GM12878 (cell line): ENCODE measurements around the gene SBF1. TPM values are rescaled to one million over a fixed set of nuclear protein-coding genes. Genes with fewer than 3 reads are reported as not detected.

Experiments
- ATAC-seq: fragments of 200-7000 bp; cut with Tn5 transposase; 3 replicates; pipeline ENCODE4 v1.9.1; 2020; ENCODE audit warnings: mild to moderate bottlenecking, moderate library complexity
- BruUV-seq: library from RNA; stranded (reverse); fragments of 400-500 nt; replicated peaks from 2 replicates; lab custom pipeline; 2021; lab: Mats Ljungman, UMichigan
- CTCF ChIA-PET: fragments of 300-600 bp; sonication (Branson Sonifier 250); formaldehyde crosslinking; extraction: SDS; loops from one replicate; lab custom pipeline; 2021; ENCODE audit warnings: inconsistent platforms; lab: Yijun Ruan, JAX
- POLR2A ChIA-PET: fragments of 350-600 bp; formaldehyde crosslinking; extraction: SDS; loops from one replicate; lab custom pipeline; 2021; ENCODE audit warnings: inconsistent platforms; lab: Charles Lee
- RAD21 ChIA-PET: fragments of 300-600 bp; sonication (Branson Sonifier 250); formaldehyde crosslinking; loops from one replicate; lab custom pipeline; 2023; ENCODE audit warnings: antibody characterized with exemption; ENCODE audit not compliant: unreplicated experiment; lab: Charles Lee
- SMC1A ChIA-PET: fragments of 300-600 bp; sonication (Branson Sonifier 250); formaldehyde crosslinking; loops from one replicate; lab custom pipeline; 2023; ENCODE audit not compliant: unreplicated experiment, uncharacterized antibody; lab: Charles Lee
- DNase-seq: peaks from one replicate; pipeline ENCODE4 v3.0.0-alpha.2; 2011; ENCODE audit warnings: low read depth, low spot score
- FAIRE-seq: peaks from 3 replicates; lab custom pipeline; 2011; peaks lifted over from hg19 to GRCh38; lab: Jason Lieb, UNC
- H2AFZ ChIP-seq: 2 replicates; pipeline ENCODE4 v1.6.0; 2011; ENCODE audit warnings: low read depth, low read length, control low read depth; ENCODE audit not compliant: control insufficient read depth
- H3K27ac ChIP-seq: 2 replicates; pipeline ENCODE4 v1.5.1; 2011; ENCODE audit warnings: control low read depth; ENCODE audit not compliant: control insufficient read depth, insufficient read depth
- H3K27me3 ChIP-seq, 2 experiments: replicated peaks in 1 of 2; 2 replicates each; pipeline versions ENCODE4 v1.6.0 to v1.6.1; 2011; ENCODE audit warnings: low read length in 1 of 2; ENCODE audit not compliant: control insufficient read depth in 2 of 2, insufficient read depth in 2 of 2
- H3K36me3 ChIP-seq, 2 experiments: 2 replicates each; pipeline ENCODE4 v1.5.1; 2011; ENCODE audit warnings: low read length in 1 of 2; ENCODE audit not compliant: control insufficient read depth in 2 of 2, insufficient read depth in 2 of 2
- H3K4me1 ChIP-seq: 2 replicates; pipeline ENCODE4 v1.6.1; 2011; ENCODE audit warnings: mild to moderate bottlenecking, low read length, moderate library complexity, mixed read lengths; ENCODE audit not compliant: control insufficient read depth, insufficient read depth
- H3K4me2 ChIP-seq: 2 replicates; pipeline ENCODE4 v1.6.0; 2011; ENCODE audit warnings: control low read depth; ENCODE audit not compliant: control insufficient read depth, insufficient read depth
- H3K4me3 ChIP-seq: fragments of 200-600 bp; sonication (generic); 2 replicates; pipeline ENCODE4 v1.5.1; 2016
- H3K79me2 ChIP-seq: 2 replicates; pipeline ENCODE4 v1.6.0; 2011; ENCODE audit warnings: low read length; ENCODE audit not compliant: control insufficient read depth, insufficient read depth
- H3K9ac ChIP-seq: 2 replicates; pipeline ENCODE4 v1.8.0; 2011; ENCODE audit warnings: low read length, control low read depth, mixed read lengths; ENCODE audit not compliant: control insufficient read depth, insufficient read depth
- H3K9me3 ChIP-seq: replicated peaks from 3 replicates; pipeline ENCODE4 v1.5.1; 2011; ENCODE audit warnings: mild to moderate bottlenecking, low read length; ENCODE audit not compliant: control insufficient read depth, insufficient read depth
- H4K20me1 ChIP-seq: 2 replicates; pipeline ENCODE4 v1.6.0; 2011; ENCODE audit not compliant: control insufficient read depth, insufficient read depth
- EGR1 ChIP-seq, 2 experiments: IDR thresholded peaks; 1 replicate in 1 of 2; 2 replicates in 1 of 2; pipeline ENCODE4 v1.6.1; 2011 to 2012; ENCODE audit warnings: low read depth in 2 of 2, low read length in 2 of 2, borderline replicate concordance in 1 of 2, mild to moderate bottlenecking in 1 of 2, moderate library complexity in 1 of 2
- EP300 ChIP-seq, 2 experiments: fragments of 150-350 bp in 1 of 2; IDR thresholded peaks; 2 replicates each; pipeline ENCODE4 v1.6.1; 2011 to 2012; ENCODE audit warnings: low read depth in 2 of 2, low read length in 2 of 2, borderline replicate concordance in 1 of 2, improper control_type of control experiment in 1 of 2, inconsistent platforms in 1 of 2; ENCODE audit not compliant: control insufficient read depth in 1 of 2
- KDM1A ChIP-seq: fragments of 200-600 bp; sonication (generic); IDR thresholded peaks from 2 replicates; pipeline ENCODE4 v1.6.1; 2016; ENCODE audit warnings: borderline replicate concordance
- NR2C1 ChIP-seq: fragments of 450-650 bp; IDR thresholded peaks from 2 replicates; pipeline ENCODE4 v1.6.1; 2017; ENCODE audit warnings: antibody characterized with exemption, mild to moderate bottlenecking, moderate library complexity
- NR2F1 ChIP-seq: fragments of 450-650 bp; conservative IDR thresholded peaks from 2 replicates; pipeline ENCODE4 v1.6.1; 2017; ENCODE audit warnings: mild to moderate bottlenecking
- PAX8 ChIP-seq: fragments of 450-650 bp; IDR thresholded peaks from 2 replicates; pipeline ENCODE4 v1.6.1; 2017; ENCODE audit warnings: mild to moderate bottlenecking, moderate library complexity
- PML ChIP-seq: IDR thresholded peaks from 2 replicates; pipeline ENCODE4 v1.6.1; 2012; ENCODE audit warnings: low read length, inconsistent platforms
- POLR2A ChIP-seq: IDR thresholded peaks from 2 replicates; pipeline ENCODE4 v1.6.1; 2011; ENCODE audit warnings: low read depth, mild to moderate bottlenecking, low read length
- POLR2AphosphoS2 ChIP-seq: IDR thresholded peaks from 2 replicates; pipeline ENCODE4 v1.6.1; 2011; ENCODE audit warnings: low read depth, mild to moderate bottlenecking, low read length, improper control_type of control experiment, moderate library complexity
- POU2F2 ChIP-seq: IDR thresholded peaks from 3 replicates; pipeline ENCODE4 v1.6.1; 2011; ENCODE audit warnings: low read depth, mild to moderate bottlenecking, low read length, borderline replicate concordance
- SIX5 ChIP-seq: IDR thresholded peaks from 2 replicates; pipeline ENCODE4 v1.6.1; 2011; ENCODE audit warnings: mild to moderate bottlenecking, low read depth, low read length, moderate library complexity; ENCODE audit not compliant: severe bottlenecking
- ZBTB11 ChIP-seq: fragments of 450-650 bp; formaldehyde crosslinking; IDR thresholded peaks from 2 replicates; pipeline ENCODE4 v1.5.0; 2022; ENCODE audit warnings: mild to moderate bottlenecking, missing genetic modification characterization
- ZNF622 ChIP-seq: fragments of 450-650 bp; IDR thresholded peaks from 2 replicates; pipeline ENCODE4 v1.6.1; 2017; ENCODE audit warnings: mild to moderate bottlenecking, inconsistent platforms
- WGBS: methylation state at CpG from one replicate; pipeline ENCODE4 v1.1.6; 2016; ENCODE audit warnings: low lambda C conversion rate; ENCODE audit not compliant: insufficient replicate concordance, insufficient coverage; ENCODE audit errors: missing lambda C conversion rate; 5-methylcytosine and 5-hydroxymethylcytosine counted together
- in situ Hi-C: fragments of 300-500 bp; cut with MboI; formaldehyde crosslinking; loops from 9 replicates; pipeline ENCODE4 v1.14.3; 2018; ENCODE audit warnings: mixed read lengths
- intact Hi-C: fragments of 100-400 bp; cut with micrococcal nuclease; formaldehyde crosslinking; loops from one replicate; pipeline ENCODE4 v1.14.2; 2022; ENCODE audit not compliant: unreplicated experiment
- polyA plus RNA-seq, 11 experiments: library from polyadenylated mRNA; depleted of rRNA in 4 of 11; unstranded in 6 of 11; stranded (reverse) in 5 of 11; fragments of >200 nt; fragmentation: Nextera tagmentation in 4 of 11; fragmentation: Illumina TruSeq in 1 of 11; extraction: Ambion mirVana in 4 of 11; extraction: Trizol in 1 of 11; gene quantifications; 1 replicate in 1 of 11; 2 replicates in 10 of 11; pipeline versions ENCODE4 v1.2.1 to v1.2.3, GENCODE V29; 2011 to 2016; ENCODE audit warnings: inconsistent platforms in 2 of 11, missing spikeins in 2 of 11, low read depth in 1 of 11
- total RNA-seq, 4 experiments: library from RNA; depleted of rRNA in 3 of 4; stranded (reverse); fragments of >200 nt in 3 of 4; fragmentation: Illumina TruSeq in 1 of 4; extraction: Trizol in 1 of 4; gene quantifications; 2 replicates each; pipeline versions ENCODE4 v1.2.1 to v1.2.3, GENCODE V29; 2013 to 2021

Gene SBF1
- total and polyA plus RNA-seq, 10 of the 15 experiments (the other 5 are each of a cell fraction or from before 2014, with no cell fraction given): 0.23 to 95.0 (median 17.8) TPM

DNA sequence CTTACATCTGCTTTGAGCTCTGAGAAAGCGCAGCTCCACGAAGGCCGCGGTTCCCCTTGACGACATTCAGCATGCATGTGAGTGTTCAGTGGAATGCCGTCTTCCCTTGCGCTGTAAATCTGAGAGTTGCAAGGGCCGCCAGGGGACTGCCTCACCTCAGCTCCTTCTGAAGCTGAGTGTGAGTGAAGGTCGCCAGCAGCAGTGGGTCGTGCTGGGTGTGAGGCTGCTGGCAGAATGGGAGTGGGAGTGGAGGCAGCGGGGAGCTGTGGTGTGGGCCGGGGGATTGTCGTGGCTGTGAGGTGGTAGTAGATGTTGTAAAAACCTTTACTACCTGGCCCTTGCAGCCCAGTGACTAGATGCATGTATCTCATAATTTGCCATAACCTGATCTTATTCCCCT lies 66.5 kb downstream of the SBF1 start:
- RAD21 ChIA-PET: no interaction called here
- Histone ChIP-seq H3K36me3 (peaks cover 13 to 16% of the 10 kb centered on the region in 2 experiments; a peak in 3 of 4 replicates), H4K20me1 (no peaks in the 10 kb centered on the region), H3K4me1 (no peaks in the 10 kb centered on the region), H3K27me3 (no peaks in the 10 kb centered on the region), H3K4me2 (no peak overlapping the region), H3K9me3 (no peaks in the 10 kb centered on the region), H3K27ac (no peak overlapping the region), H3K9ac (no peak overlapping the region), H2AFZ (no peak overlapping the region), H3K4me3 (no peak overlapping the region), H3K79me2 (no peaks in the 10 kb centered on the region)
- POLR2A ChIA-PET: no interaction called here
- intact Hi-C loops (no loop called here), in situ Hi-C loops (no loop called here)
- FAIRE-seq: no peak
- CTCF ChIA-PET: no interaction called here
- 93% methylated on average over 13 of the region's 13 CpGs for WGBS
- no TSS peak for BruUV-seq
- DNase-seq: no peak
- SMC1A ChIA-PET: no interaction called here
- TF ChIP-seq POLR2A (0 out of 2 replicates have a peak, but pooled peaks have one; percentile 21), NR2F1 (no peak)
- no peak for ATAC-seq

- ChIA-PET POLR2A (no interaction called here), SMC1A (no interaction called here), CTCF (no interaction called here), RAD21 (no interaction called here)
- WGBS: 96% methylated on average over 25 of the region's 25 CpGs
- Histone ChIP-seq H3K4me1 (no peaks in the 10 kb centered on the region), H4K20me1 (no peaks in the 10 kb centered on the region), H3K9ac (no peak overlapping the region), H2AFZ (no peak overlapping the region), H3K4me2 (no peak overlapping the region), H3K79me2 (no peaks in the 10 kb centered on the region), H3K36me3 (peaks cover 13 to 16% of the 10 kb centered on the region in 2 experiments; a peak in 3 of 4 replicates), H3K9me3 (no peaks in the 10 kb centered on the region), H3K4me3 (no peak overlapping the region), H3K27me3 (no peaks in the 10 kb centered on the region), H3K27ac (no peak overlapping the region)
- in situ Hi-C loops (no loop called here), intact Hi-C loops (no loop called here)
- no peak for ATAC-seq
- FAIRE-seq: no peak
- DNase-seq: no peak
- no TSS peak for BruUV-seq
- no peak for TF ChIP-seq ZBTB11 (CRISPR knock-in tag)
- TF ChIP-seq NR2C1: no peak
- no peak for TF ChIP-seq EP300 (IDR thresholded peaks at IDR 0.05; ENCODE audit: borderline replicate concordance in 1 of 2, control insufficient read depth in 1 of 2, low read depth in 2 of 2, low read length in 2 of 2)
- TF ChIP-seq POLR2AphosphoS2: no peak
- TF ChIP-seq ZNF622: no peak
- no peak for TF ChIP-seq KDM1A
- no peak for TF ChIP-seq SIX5
- no peak for TF ChIP-seq EGR1 (IDR thresholded peaks at IDR 0.05; ENCODE audit: borderline replicate concordance in 1 of 2, low read depth in 2 of 2, low read length in 2 of 2)
- TF ChIP-seq PML: no peak
- TF ChIP-seq POU2F2: no peak
- no peak for TF ChIP-seq PAX8
These were observed 68.2 kb downstream of the SBF1 start for GRCh38 chr22:50406416-50407170.
